ENCODE data around the gene NCOA6. TPM values are rescaled to one million over a fixed set of nuclear protein-coding genes. Genes with fewer than 3 reads are reported as not detected.

The NCOA6 gene
- total and polyA plus RNA-seq, 2 of the 4 experiments (the other 2 are of a cell fraction): 3.6 to 13.1 TPM

GRCh38 chr20:34774886-34775285 lies 50.6 kb downstream of the NCOA6 start:
- Histone ChIP-seq H3K56ac (ENCODE audit: extremely low read depth, insufficient read depth, low read length) (no peak overlapping the region), H3K36me3 (ENCODE audit: control insufficient read depth, insufficient read depth, low read length) (peaks cover 26% of the 10 kb centered on the region), H3K4me2 (ENCODE audit: low read depth, low read length) (no peak overlapping the region), H3K27ac (ENCODE audit: insufficient read depth, low read length) (no peak overlapping the region), H3K18ac (ENCODE audit: low read depth, low read length) (no peak overlapping the region), H2BK20ac (ENCODE audit: low read depth, low read length) (no peak overlapping the region), H2BK15ac (ENCODE audit: low read depth, low read length) (no peak overlapping the region), H2AK9ac (replicated peaks; ENCODE audit: low read depth, low read length, poor library complexity) (no peak overlapping the region), H3K79me1 (ENCODE audit: low read depth in 1 of 2, low read length in 2 of 2) (peaks cover 0 to 17% of the 10 kb centered on the region in 2 experiments; a peak in 2 of 4 replicates), H3K4ac (ENCODE audit: low read depth, low read length) (no peak overlapping the region), H3K4me3 (ENCODE audit: insufficient read depth, low read depth, low read length) (no peak overlapping the region), H3K9ac (ENCODE audit: low read depth, low read length) (no peak overlapping the region), H3K23ac (ENCODE audit: low read depth, low read length) (0 out of 2 replicates have a peak overlapping the region, but pooled peaks have one; percentile 1), H3K4me1 (ENCODE audit: control insufficient read depth, insufficient read depth, low read length) (peaks cover 4% of the 10 kb centered on the region; the same call in 1 of the 2 replicates), H3K9me1 (ENCODE audit: insufficient read depth, low read length) (no peaks in the 10 kb centered on the region), H4K20me1 (ENCODE audit: insufficient read depth, low read length) (no peaks in the 10 kb centered on the region; the same call in 1 of the 2 replicates), H2BK120ac (ENCODE audit: low read depth, low read length) (no peak overlapping the region), H2AK5ac (ENCODE audit: low read depth, low read length) (no peak overlapping the region), H2AFZ (replicated peaks; ENCODE audit: low read length, poor library complexity) (no peak overlapping the region), H2BK5ac (ENCODE audit: low read depth, low read length, poor library complexity, severe bottlenecking) (no peak overlapping the region), H4K8ac (ENCODE audit: low read depth in 2 of 2, low read length in 2 of 2) (no peak overlapping the region), H4K5ac (ENCODE audit: low read depth, low read length) (no peak overlapping the region), H3K27me3 (ENCODE audit: control insufficient read depth, insufficient read depth, low read length) (no peaks in the 10 kb centered on the region), H3K9me3 (ENCODE audit: control insufficient read depth, insufficient read depth, low read length) (no peaks in the 10 kb centered on the region), H4K91ac (ENCODE audit: insufficient read depth, low read depth, low read length) (no peak overlapping the region), H3K14ac (replicated peaks; ENCODE audit: low read depth, low read length) (no peak overlapping the region)
- in situ Hi-C loops (cut with MboI; ENCODE audit: low sequenced_read_pairs) (no loop called here), dilution Hi-C loops (cut with HindIII; ENCODE audit: low sequenced_read_pairs, unreplicated experiment) (no loop called here), intact Hi-C loops (cut with micrococcal nuclease) (no loop called here)
- POLR2A ChIA-PET (ENCODE audit: unreplicated experiment): no interaction called here
- DNase-seq: no peak
- BruUV-seq (replicated peaks): no TSS peak
- CTCF ChIA-PET: interaction anchor here (0.6 kb wide), 1 partner anchor 11 kb away, joined by 13 read pairs; no protein-coding TSS in a partner anchor
- no peak for TF ChIP-seq POLR2A (IDR thresholded peaks at IDR 0.05; ENCODE audit: low read depth, low read length)
- TF ChIP-seq MAFK (IDR thresholded peaks at IDR 0.05; ENCODE audit: low read depth, low read length): no peak
- no peak for TF ChIP-seq RAD21 (IDR thresholded peaks at IDR 0.05; ENCODE audit: low read length)
- TF ChIP-seq USF2 (IDR thresholded peaks at IDR 0.05; ENCODE audit: low read depth, low read length): no peak
- TF ChIP-seq CHD1 (IDR thresholded peaks at IDR 0.05; ENCODE audit: low read depth, low read length): no peak
- TF ChIP-seq RFX5 (IDR thresholded peaks at IDR 0.05; ENCODE audit: low read depth, low read length): no peak
- ATAC-seq (ENCODE audit: low read depth): no peak
